IMR-90 (cell line): ENCODE data around the gene GRSF1. TPM values are rescaled to one million over a fixed set of nuclear protein-coding genes. Genes with fewer than 3 reads are reported as not detected.
"Not testable (repeated sequence)": the region's sequence is repeated elsewhere in the genome, so short reads cannot be mapped to it uniquely, and the experiment has no call there.

Source experiments
- ATAC-seq: fragments of 200-7000 bp; cut with Tn5 transposase; 2 replicates; pipeline ENCODE4 v1.9.1; 2020; ENCODE audit warnings: low read depth, mild to moderate bottlenecking, moderate library complexity
- BruUV-seq: library from RNA; stranded (reverse); fragments of 400-500 nt; replicated peaks from 2 replicates; lab custom pipeline; 2021; lab: Mats Ljungman, UMichigan
- CTCF ChIA-PET: fragments of 300-600 bp; formaldehyde crosslinking; extraction: SDS; loops from one replicate; lab custom pipeline; 2021; ENCODE audit warnings: antibody characterized with exemption; lab: Yijun Ruan, JAX
- POLR2A ChIA-PET: fragments of 300-600 bp; sonication (Branson Sonifier 250); formaldehyde crosslinking; loops from one replicate; lab custom pipeline; 2022; ENCODE audit warnings: antibody characterized with exemption; ENCODE audit not compliant: unreplicated experiment; lab: Charles Lee
- DNase-seq: peaks from one replicate; pipeline ENCODE4 v3.0.0; 2013
- H2AFZ ChIP-seq: replicated peaks from 2 replicates; pipeline ENCODE3; 2013; ENCODE audit warnings: low read length, mild to moderate bottlenecking; ENCODE audit not compliant: poor library complexity
- H2AK5ac ChIP-seq: 2 replicates; pipeline ENCODE4 v1.6.1; 2013; ENCODE audit warnings: low read depth, low read length, inconsistent platforms
- H2AK9ac ChIP-seq: replicated peaks from 2 replicates; pipeline ENCODE3; 2013; ENCODE audit warnings: mild to moderate bottlenecking, low read depth, low read length, moderate library complexity; ENCODE audit not compliant: poor library complexity
- H2BK120ac ChIP-seq: 2 replicates; pipeline ENCODE4 v1.6.1; 2013; ENCODE audit warnings: low read depth, low read length, inconsistent platforms
- H2BK15ac ChIP-seq: 3 replicates; pipeline ENCODE4 v1.6.1; 2013; ENCODE audit warnings: low read depth, low read length, inconsistent platforms
- H2BK20ac ChIP-seq: 2 replicates; pipeline ENCODE4 v1.6.1; 2013; ENCODE audit warnings: low read depth, mild to moderate bottlenecking, inconsistent platforms, low read length, moderate library complexity
- H2BK5ac ChIP-seq: 2 replicates; pipeline ENCODE4 v1.6.1; 2013; ENCODE audit warnings: mild to moderate bottlenecking, low read depth, low read length, inconsistent platforms; ENCODE audit not compliant: poor library complexity, severe bottlenecking
- H3K14ac ChIP-seq: replicated peaks from 2 replicates; pipeline ENCODE4 v1.6.1; 2013; ENCODE audit warnings: low read depth, low read length, inconsistent platforms
- H3K18ac ChIP-seq: 2 replicates; pipeline ENCODE4 v1.6.1; 2013; ENCODE audit warnings: low read depth, low read length, control low read depth
- H3K23ac ChIP-seq: 2 replicates; pipeline ENCODE4 v1.6.1; 2013; ENCODE audit warnings: low read depth, low read length, inconsistent platforms
- H3K27ac ChIP-seq: 2 replicates; pipeline ENCODE4 v1.5.1; 2013; ENCODE audit warnings: mild to moderate bottlenecking, control low read depth, low read length; ENCODE audit not compliant: insufficient read depth
- H3K27me3 ChIP-seq: 2 replicates; pipeline ENCODE4 v1.6.1; 2013; ENCODE audit warnings: low read length; ENCODE audit not compliant: control insufficient read depth, insufficient read depth
- H3K36me3 ChIP-seq: 2 replicates; pipeline ENCODE4 v1.6.1; 2013; ENCODE audit warnings: low read length, mixed read lengths; ENCODE audit not compliant: control insufficient read depth, insufficient read depth
- H3K4ac ChIP-seq: 2 replicates; pipeline ENCODE4 v1.6.1; 2013; ENCODE audit warnings: low read depth, low read length, inconsistent platforms
- H3K4me1 ChIP-seq: 2 replicates; pipeline ENCODE4 v1.6.1; 2013; ENCODE audit warnings: low read length, mixed read lengths; ENCODE audit not compliant: control insufficient read depth, insufficient read depth
- H3K4me2 ChIP-seq: 2 replicates; pipeline ENCODE4 v1.6.1; 2013; ENCODE audit warnings: low read depth, mild to moderate bottlenecking, control low read depth, low read length, moderate library complexity
- H3K4me3 ChIP-seq: 2 replicates; pipeline ENCODE4 v1.5.1; 2013; ENCODE audit warnings: low read depth, mild to moderate bottlenecking, control low read depth, low read length, moderate library complexity; ENCODE audit not compliant: insufficient read depth
- H3K56ac ChIP-seq: 2 replicates; pipeline ENCODE4 v1.6.1; 2013; ENCODE audit warnings: low read length, inconsistent platforms; ENCODE audit not compliant: insufficient read depth; ENCODE audit errors: extremely low read depth
- H3K79me1 ChIP-seq, 2 experiments: 2 replicates each; pipeline ENCODE4 v1.6.1; 2013; ENCODE audit warnings: low read length in 2 of 2, inconsistent platforms in 1 of 2, low read depth in 1 of 2
- H3K9ac ChIP-seq: 2 replicates; pipeline ENCODE4 v1.6.1; 2013; ENCODE audit warnings: low read depth, low read length, control low read depth
- H3K9me1 ChIP-seq: 2 replicates; pipeline ENCODE4 v1.6.1; 2013; ENCODE audit warnings: low read length, inconsistent platforms; ENCODE audit not compliant: insufficient read depth
- H3K9me3 ChIP-seq: 2 replicates; pipeline ENCODE4 v1.6.1; 2013; ENCODE audit warnings: low read length; ENCODE audit not compliant: control insufficient read depth, insufficient read depth
- H4K20me1 ChIP-seq: 2 replicates; pipeline ENCODE4 v1.6.1; 2013; ENCODE audit warnings: low read length, inconsistent platforms; ENCODE audit not compliant: insufficient read depth
- H4K5ac ChIP-seq: 2 replicates; pipeline ENCODE4 v1.6.1; 2013; ENCODE audit warnings: mild to moderate bottlenecking, low read depth, low read length, control low read depth
- H4K8ac ChIP-seq, 2 experiments: 2 replicates each; pipeline ENCODE4 v1.6.1; 2013; ENCODE audit warnings: low read depth in 2 of 2, low read length in 2 of 2, control low read depth in 1 of 2, inconsistent platforms in 1 of 2
- H4K91ac ChIP-seq: 2 replicates; pipeline ENCODE4 v1.6.1; 2013; ENCODE audit warnings: low read depth, low read length, inconsistent platforms; ENCODE audit not compliant: insufficient read depth
- WGBS, 2 experiments: methylation state at CpG; one replicate each; pipeline versions ENCODE4 v1.1.5 to v1.1.7; 2013; ENCODE audit warnings: missing lambda C conversion rate in 2 of 2; ENCODE audit not compliant: insufficient read length in 1 of 2; ENCODE audit errors: extremely low coverage in 2 of 2; 5-methylcytosine and 5-hydroxymethylcytosine counted together
- dilution Hi-C: fragments of 300-500 bp; cut with HindIII; formaldehyde crosslinking; loops from one replicate; pipeline ENCODE4 v1.14.3; 2018; ENCODE audit warnings: low sequenced_read_pairs; ENCODE audit not compliant: unreplicated experiment
- in situ Hi-C: fragments of 300-500 bp; cut with MboI; formaldehyde crosslinking; loops from 3 replicates; pipeline ENCODE4 v1.14.3; 2019; ENCODE audit warnings: low sequenced_read_pairs, inconsistent platforms, mixed read lengths
- intact Hi-C: fragments of 100-400 bp; cut with micrococcal nuclease; formaldehyde crosslinking; loops from 2 replicates; pipeline ENCODE4 v1.10.0; 2022
- polyA plus RNA-seq, 3 experiments: library from polyadenylated mRNA; depleted of rRNA; stranded (reverse); fragments of >200 nt; gene quantifications; 2 replicates each; pipeline ENCODE4 v1.2.3, GENCODE V29; 2012; ENCODE audit warnings: low replicate concordance in 1 of 3
- total RNA-seq: library from RNA; depleted of rRNA; stranded (reverse); fragments of >200 nt; gene quantifications from 2 replicates; pipeline ENCODE4 v1.2.3, GENCODE V29; 2012

GRSF1 gene
- total and polyA plus RNA-seq, 2 of the 4 experiments (the other 2 are of a cell fraction) = 67.7 to 71.5 TPM

DNA sequence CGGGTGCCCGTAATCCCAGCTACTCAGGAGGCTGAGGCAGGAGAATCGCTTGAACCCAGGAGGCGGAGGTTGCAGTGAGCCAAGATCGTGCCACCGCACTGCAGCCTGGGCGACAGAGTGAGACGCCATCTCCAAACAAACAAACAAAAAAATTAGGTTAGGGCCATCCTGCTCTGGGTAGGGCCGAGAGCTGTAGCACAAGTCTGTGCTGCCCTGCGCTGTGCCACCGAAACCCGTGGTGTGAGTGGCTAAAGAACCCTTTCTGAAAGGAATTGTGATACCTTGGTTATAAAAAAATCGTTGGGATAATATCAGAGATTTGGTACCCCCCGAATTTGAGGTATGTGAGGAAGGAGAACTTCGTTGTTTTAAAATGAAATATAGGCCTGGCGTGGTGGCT, 941 bp upstream of the GRSF1 start:
- H3K56ac ChIP-seq, POLR2A ChIA-PET, H2AK9ac ChIP-seq, H3K27ac ChIP-seq, H3K4ac ChIP-seq, H2BK5ac ChIP-seq, H4K91ac ChIP-seq, H3K18ac ChIP-seq, dilution Hi-C loops, H3K9ac ChIP-seq, H3K4me3 ChIP-seq, H2BK20ac ChIP-seq, H2AFZ ChIP-seq, H3K27me3 ChIP-seq, BruUV-seq, H4K8ac ChIP-seq, H3K14ac ChIP-seq, H3K4me1 ChIP-seq, H3K9me1 ChIP-seq, in situ Hi-C loops, H3K9me3 ChIP-seq, H3K36me3 ChIP-seq, H3K23ac ChIP-seq, H3K4me2 ChIP-seq, ATAC-seq, H4K5ac ChIP-seq, DNase-seq, CTCF ChIA-PET, intact Hi-C loops, H2AK5ac ChIP-seq, H2BK120ac ChIP-seq, H2BK15ac ChIP-seq: not testable (repeated sequence)
- peaks cover 31% of the 10 kb centered on the region for H4K20me1 ChIP-seq
- peaks cover 0 to 19% of the 10 kb centered on the region in 2 experiments; a peak in 3 of 4 replicates for H3K79me1 ChIP-seq
- WGBS, 2 experiments = 93% methylated on average over 9 of the region's 16 CpGs; no CpG with 5 or more reads in 1 of the 2 experiments

DNA sequence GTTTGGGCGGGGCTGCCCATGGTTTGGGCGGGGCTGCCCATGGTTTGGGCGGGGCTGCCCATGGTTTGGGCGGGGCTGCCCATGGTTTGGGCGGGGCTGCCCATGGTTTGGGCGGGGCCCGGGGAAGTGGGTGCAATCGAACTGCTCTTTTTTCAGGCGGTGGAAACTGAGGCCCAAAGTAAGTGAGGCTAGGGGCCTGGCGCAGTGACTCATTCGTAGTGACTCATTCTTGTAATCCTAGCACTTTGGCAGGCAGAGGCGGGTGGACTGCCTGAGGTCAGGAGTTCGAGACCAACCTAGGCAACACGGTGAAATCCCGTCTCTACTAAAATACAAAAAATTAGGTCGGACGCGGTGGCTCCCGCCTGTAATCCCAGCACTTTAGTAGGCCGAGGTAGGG, 447 bp upstream of the GRSF1 start:
- H3K18ac ChIP-seq, H3K9ac ChIP-seq, H2BK120ac ChIP-seq, CTCF ChIA-PET, H3K14ac ChIP-seq, H4K8ac ChIP-seq, H3K27ac ChIP-seq, H3K9me1 ChIP-seq, H3K4me1 ChIP-seq, H3K56ac ChIP-seq, H2BK20ac ChIP-seq, H2BK15ac ChIP-seq, H3K27me3 ChIP-seq, H3K23ac ChIP-seq, H3K36me3 ChIP-seq, H2AK9ac ChIP-seq, H3K4me3 ChIP-seq, intact Hi-C loops, BruUV-seq, H2BK5ac ChIP-seq, H3K4ac ChIP-seq, H4K5ac ChIP-seq, H3K9me3 ChIP-seq, ATAC-seq, POLR2A ChIA-PET, H4K91ac ChIP-seq, H3K4me2 ChIP-seq, in situ Hi-C loops, dilution Hi-C loops: not testable (repeated sequence)
- H2AK5ac ChIP-seq = 0 out of 2 replicates have a peak overlapping the region, but pooled peaks have one; percentile 51
- 51% methylated on average over 4 of the region's 20 CpGs; no CpG with 5 or more reads in 1 of the 2 experiments for WGBS, 2 experiments
- DNase-seq = peak; percentile 15
- H4K20me1 ChIP-seq = peaks cover 32% of the 10 kb centered on the region
- peaks cover 0 to 22% of the 10 kb centered on the region in 2 experiments; a peak in 3 of 4 replicates for H3K79me1 ChIP-seq
- H2AFZ ChIP-seq = peak overlapping the region; percentile 69
